GM12864 (cell line): ENCODE data around the gene THAP4.

Source experiments
- DNase-seq: peaks from one replicate; pipeline ENCODE4 v3.0.0-alpha.2; 2011; ENCODE audit warnings: low read depth
- H3K4me3 ChIP-seq: 2 replicates; pipeline ENCODE4 v1.5.1; 2011; ENCODE audit warnings: mild to moderate bottlenecking, low read depth, low read length, control low read depth
- TF ChIP-seq, protein P1 (sequence below): IDR thresholded peaks from 2 replicates; pipeline ENCODE4 v1.5.1; 2011; ENCODE audit warnings: low read depth, mild to moderate bottlenecking, moderate library complexity, low read length, control low read depth, inconsistent platforms; ENCODE audit errors: missing control alignments

The THAP4 gene

DNA sequence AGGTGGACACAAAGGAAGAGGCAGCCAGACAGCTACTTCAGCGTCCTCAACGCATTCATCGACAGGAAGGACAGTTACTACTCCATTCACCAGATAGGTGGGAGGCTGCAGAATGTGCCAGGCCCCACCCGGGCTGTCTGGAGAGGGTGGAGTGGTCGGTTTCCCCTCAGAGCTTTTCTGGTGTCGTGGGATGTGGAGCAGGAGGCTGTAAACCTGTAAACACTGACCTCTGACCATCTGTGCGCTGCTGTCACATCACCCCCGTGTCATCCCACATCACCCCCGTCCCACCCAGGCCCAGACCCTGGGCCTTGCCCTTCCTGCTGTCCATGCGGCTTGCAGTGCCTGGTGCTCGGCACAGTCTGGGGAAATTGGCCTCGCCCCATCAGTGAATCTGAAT lies 17.6 kb upstream of the THAP4 start:
- H3K4me3 ChIP-seq = no peak overlapping the region
- DNase-seq = no peak
- TF ChIP-seq, protein P1, sequence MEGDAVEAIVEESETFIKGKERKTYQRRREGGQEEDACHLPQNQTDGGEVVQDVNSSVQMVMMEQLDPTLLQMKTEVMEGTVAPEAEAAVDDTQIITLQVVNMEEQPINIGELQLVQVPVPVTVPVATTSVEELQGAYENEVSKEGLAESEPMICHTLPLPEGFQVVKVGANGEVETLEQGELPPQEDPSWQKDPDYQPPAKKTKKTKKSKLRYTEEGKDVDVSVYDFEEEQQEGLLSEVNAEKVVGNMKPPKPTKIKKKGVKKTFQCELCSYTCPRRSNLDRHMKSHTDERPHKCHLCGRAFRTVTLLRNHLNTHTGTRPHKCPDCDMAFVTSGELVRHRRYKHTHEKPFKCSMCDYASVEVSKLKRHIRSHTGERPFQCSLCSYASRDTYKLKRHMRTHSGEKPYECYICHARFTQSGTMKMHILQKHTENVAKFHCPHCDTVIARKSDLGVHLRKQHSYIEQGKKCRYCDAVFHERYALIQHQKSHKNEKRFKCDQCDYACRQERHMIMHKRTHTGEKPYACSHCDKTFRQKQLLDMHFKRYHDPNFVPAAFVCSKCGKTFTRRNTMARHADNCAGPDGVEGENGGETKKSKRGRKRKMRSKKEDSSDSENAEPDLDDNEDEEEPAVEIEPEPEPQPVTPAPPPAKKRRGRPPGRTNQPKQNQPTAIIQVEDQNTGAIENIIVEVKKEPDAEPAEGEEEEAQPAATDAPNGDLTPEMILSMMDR = no peak

DNA sequence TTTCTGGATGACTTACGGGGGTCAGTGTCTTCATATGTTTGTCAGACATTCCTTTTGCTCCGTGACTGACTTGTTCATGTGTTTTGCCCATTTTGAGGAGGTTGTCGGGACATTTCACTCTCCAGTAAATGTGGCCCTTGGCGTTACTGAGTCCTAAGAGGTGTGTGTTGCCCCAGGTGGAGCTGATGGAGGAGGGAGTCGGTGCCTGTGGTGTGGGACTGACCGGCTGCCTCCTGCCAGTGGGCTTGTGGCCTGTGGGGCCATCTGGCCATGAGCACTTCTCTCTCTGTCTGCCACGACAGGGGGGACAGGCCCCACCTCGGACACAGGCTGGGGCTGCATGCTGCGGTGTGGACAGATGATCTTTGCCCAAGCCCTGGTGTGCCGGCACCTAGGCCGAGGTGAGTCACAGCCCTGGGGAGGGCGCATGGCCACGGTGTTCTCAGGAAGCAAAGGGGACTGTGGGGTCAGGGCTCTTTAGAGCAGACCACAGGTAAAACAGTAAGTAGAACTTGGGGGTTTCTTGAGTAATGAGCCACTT lies 16.3 kb upstream of the THAP4 start:
- DNase-seq = no peak
- TF ChIP-seq, protein P1 = no peak
- no peak overlapping the region for H3K4me3 ChIP-seq

DNA sequence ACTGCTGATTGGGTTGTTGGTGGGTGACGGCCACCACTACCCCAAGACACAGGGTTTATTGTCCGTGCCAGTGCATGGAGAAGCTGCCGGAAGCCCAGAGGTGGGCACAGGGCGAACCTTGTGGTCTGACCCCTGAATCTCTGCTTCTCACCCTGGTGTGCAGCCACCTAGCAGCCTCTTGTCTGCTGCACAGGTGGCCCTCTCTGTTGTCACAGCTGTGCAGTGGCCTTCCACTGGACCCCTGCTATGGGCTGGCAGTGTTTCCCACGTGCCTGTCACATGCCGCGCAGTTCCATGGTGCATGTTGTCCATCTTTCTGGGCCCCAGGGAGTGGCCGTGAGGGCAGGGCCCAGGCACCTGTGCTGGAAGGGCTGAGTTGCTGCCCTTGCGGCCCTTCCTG lies 15.8 kb upstream of the THAP4 start:
- TF ChIP-seq, protein P1 = no peak
- H3K4me3 ChIP-seq = no peak overlapping the region

DNA sequence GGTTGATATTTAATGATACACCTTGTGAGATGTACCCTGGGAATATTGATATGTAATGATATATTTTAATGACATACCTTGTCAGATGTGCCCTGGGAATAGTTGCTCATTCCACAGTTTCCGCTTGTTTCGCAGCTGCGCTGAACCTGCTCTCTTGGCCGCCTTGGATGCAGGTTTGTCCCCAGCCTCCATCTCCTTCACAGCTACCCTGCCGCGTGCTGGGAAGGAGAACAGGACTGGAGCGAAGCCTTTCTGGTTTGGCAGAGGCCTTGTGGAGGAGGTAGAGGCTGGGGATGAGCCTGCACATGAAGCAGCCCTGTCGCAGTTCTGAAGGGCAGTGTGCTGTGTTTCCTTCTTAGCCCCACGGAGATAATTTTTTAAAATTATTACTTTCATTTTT lies 15.2 kb upstream of the THAP4 start:
- DNase-seq = no peak
- no peak overlapping the region for H3K4me3 ChIP-seq
- TF ChIP-seq, protein P1 = no peak

More for the DNA sequence above, 15.8 kb upstream of the THAP4 start:
- no peak for DNase-seq

DNA sequence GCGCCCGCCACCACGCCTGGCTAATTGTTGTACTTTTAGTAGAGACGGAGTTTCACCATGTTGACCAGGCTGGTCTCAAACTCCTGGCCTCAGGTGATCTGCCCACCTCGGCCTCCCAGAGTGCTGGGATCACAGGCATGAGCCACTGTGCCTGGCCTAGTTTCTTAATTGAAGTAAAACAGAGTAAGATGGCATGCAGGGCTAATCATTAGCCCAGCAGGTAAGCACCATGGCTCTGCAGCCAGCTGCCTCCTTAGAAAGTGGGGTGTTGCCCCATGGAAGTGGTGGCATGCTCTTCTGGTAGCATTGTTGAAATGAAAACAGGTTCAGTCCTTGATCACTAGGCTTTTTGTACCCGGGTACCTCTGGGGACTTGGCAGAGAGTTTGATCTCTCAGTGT lies 13.0 kb upstream of the THAP4 start:
- DNase-seq = no peak
- TF ChIP-seq, protein P1 = no peak
- no peak overlapping the region for H3K4me3 ChIP-seq

DNA sequence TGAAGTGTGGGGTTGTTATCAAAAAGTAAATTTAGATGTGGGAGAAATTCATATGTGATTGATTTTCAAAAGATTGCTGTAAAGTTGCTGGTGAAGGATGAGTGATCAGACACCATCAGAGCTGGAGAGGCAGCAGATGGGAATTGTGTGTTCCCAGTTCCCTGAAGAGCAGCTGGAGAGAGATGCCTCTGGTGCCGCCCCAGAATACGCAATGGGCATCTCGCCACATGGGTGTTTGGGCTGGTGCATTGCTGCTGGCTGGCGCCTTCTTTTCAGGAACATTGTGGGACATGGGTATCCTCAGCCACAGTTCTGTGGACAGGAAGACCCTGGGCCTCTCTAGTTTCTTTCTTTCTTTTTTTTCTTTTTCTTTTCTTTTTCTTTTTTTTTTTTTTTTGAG lies 12.4 kb upstream of the THAP4 start:
- no peak for DNase-seq
- H3K4me3 ChIP-seq = no peak overlapping the region

DNA sequence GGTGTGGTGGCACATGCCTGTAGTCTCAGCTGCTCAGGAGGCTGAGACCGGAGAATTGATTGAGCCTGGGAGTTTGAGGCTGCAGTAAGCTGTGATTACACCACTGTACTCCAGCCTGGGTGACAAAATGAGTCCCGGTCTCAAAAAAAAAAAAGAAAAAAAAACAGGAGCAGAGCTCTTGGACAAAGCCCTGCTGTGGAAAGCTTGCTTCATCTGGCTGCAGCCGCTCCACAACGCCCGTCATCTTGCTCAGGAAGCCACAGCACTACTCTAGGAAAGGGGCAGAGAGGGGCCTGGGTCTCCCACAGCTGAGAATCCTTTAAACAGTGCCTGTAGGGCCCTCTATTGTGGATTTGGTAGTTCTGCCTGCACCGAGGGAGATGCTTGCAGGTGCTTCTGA lies 11.5 kb upstream of the THAP4 start:
- no peak for DNase-seq
- no peak overlapping the region for H3K4me3 ChIP-seq

More for the DNA sequence above, 12.4 kb upstream of the THAP4 start:
- TF ChIP-seq, protein P1 = no peak

More for the DNA sequence above, 11.5 kb upstream of the THAP4 start:
- TF ChIP-seq, protein P1 = no peak
